GM12892 (cell line): ENCODE results near the gene PSAP.

Source experiments
- POLR2A ChIP-seq: IDR thresholded peaks from 2 replicates; pipeline ENCODE4 v1.6.1; 2011; ENCODE audit warnings: low read depth, low read length, control low read depth
- POLR2AphosphoS5 ChIP-seq: IDR thresholded peaks from 2 replicates; pipeline ENCODE4 v1.6.1; 2011; ENCODE audit warnings: low read depth, low read length, control low read depth

DNA sequence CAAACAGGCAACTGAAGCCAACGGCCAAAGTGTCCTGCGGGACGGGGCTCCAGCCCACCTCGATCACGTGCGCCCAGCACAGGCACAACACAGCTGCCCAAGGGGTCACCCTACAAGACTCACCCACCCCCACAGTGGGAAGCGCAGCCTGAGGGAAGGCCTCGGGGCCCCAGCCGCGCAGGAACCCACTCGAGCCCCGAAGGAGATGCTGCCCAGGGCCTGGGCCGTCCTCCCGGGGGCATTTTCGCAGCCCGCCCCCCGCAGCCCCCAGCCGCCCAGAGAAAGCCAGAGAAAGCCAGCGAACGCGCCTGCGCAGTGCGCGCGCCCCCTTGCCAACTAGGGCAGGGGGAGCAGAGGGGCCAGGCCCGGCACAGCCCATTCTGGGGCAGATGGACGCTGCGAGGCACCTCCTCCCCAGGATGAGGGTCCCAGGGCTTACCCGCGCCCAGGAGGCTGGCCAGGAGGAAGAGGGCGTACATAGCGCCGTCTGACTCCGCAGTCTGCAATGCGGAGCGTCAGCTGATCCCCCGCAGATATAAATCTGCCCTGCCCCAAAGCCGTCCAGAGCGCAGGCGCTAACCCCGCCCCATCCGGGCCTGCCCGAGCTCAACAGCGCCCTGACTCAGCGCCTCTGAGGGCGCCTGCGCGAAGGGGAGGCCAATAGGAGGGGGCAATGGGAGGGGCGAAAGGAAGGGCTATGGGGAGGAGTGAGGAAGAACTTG is at the start of gene PSAP:
- TF ChIP-seq POLR2AphosphoS5 (peak; percentile 98), POLR2A (peak; percentile 99)
